Stimulated activated CD8-positive, alpha-beta memory T cell treated with anti-CD3 and anti-CD28 coated beads, Interleukin-2, amount 100 ng/mL, for 1 hour (primary cell): ENCODE measurements around the gene SSB.
A peak's percentile ranks its signal among the peaks of the same experiment; 100 is the strongest.
"Not testable (repeated sequence)": the region's sequence is repeated elsewhere in the genome, so short reads cannot be mapped to it uniquely, and the experiment has no call there.

Experiments used
- DNase-seq, 2 donors: peaks; one replicate each; pipeline ENCODE4 v3.0.0-alpha.2; 2020; ENCODE audit warnings: low read depth in 2 of 2

The SSB gene

DNA sequence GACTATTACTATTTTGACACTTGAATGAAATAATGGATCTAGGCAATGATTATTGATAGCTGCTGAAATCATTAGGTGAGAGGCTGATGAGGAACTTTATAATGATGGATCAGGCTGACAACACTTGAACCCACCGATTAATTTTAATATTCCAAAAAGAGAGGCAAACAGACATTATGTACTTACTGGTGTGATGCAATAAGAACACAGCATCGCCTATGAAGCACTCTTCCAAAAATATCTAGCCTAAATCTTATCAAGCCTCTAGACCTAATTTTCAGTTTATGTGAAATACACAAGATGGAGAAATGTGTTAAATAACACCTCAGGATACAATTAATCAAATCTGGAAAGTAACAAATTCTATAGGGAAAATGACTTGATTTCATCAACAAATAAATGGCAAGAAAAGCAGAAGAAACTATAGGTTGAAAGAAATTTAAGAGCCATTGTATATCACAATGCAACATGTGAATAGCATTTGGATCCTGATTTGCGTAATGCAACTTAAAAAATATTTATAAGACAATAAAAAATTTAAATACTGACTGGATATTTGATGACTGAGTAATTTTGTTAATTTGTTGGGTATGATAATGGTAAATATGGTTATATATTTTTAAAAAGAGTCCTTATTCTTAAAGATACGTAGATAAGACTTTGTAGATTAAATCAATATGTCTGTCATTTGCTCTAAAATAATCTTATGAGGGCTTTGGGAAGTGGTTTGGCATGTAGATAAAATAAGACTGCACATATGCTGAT, 17.2 kb upstream of the SSB start:
- no peak for DNase-seq

DNA sequence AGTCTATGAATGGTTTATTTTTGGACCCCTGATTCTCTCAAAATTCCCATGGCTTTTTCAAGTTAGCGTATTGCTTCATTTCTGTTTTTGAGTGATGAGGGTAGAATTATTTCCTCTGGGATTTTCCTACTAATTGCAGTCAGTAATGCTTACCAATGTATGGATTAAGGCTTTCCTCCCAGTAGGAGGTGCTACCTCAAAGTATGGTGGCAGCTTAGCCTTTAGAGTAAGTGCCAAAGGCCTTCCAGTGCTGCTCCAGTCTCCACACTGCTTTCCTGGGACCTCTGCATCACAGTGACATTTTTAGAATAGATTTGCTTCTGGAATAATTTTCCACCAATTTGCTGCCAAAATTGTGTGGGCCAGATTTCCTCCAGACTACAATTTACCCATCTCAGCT, 16.2 kb upstream of the SSB start:
- no peak for DNase-seq

DNA sequence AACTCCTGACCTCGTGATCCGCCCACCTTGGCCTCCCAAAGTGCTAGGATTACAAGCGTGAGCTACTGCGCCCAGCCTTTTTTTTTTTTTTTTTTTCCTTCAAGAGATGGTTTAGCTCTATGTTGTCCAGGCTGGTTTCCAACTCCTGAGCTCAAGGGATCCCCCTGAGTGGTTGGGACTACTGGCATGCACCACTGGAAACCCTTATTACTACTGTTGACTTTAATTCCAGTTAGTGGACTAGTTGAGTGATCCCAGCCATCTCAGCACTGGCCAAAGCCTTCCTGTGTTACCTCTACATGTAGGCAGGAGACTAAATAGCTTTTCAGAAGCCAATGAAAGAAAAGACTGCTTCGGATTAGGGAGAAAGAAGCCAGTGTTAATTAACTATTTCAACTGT, 8.1 kb upstream of the SSB start:
- no peak for DNase-seq

DNA sequence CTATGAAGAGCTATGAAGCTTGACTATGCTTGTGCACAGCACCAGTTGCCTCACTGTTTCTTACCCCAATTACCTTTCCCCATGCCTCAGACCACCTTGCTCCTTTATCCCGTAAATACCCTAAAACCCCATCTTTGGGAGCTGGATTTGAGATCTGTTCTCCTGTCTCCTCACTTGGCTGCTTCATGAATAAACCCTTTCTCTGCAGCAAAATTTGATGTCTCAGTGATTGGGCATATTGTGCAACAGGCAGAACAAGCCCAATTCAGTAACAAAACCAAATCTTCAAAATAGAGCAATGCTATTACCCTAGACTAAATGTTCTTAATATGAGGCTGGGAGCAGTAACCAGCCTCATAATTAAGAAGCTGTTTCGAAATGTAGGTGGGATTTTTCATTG, 3.5 kb upstream of the SSB start:
- DNase-seq, result no peak

DNA sequence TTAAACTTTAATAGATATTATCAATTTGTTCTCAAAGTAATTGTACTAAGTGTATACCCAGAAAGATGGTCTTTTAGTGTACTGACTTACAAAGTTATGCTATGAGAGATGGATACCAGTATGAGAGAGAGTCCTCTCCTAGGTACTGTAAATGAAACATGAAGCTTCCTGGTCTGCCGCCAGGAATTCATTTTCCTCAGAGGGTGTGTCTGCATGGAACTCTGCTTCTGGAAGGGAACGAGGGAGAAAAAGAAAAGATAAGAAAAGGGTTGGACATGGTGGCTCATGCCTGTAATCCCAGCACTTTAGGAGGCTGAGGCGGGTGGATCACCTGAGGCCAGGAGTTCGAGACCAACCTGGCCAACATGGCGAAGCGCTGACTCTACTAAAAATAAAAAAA, 2.2 kb upstream of the SSB start:
- no peak for DNase-seq

DNA sequence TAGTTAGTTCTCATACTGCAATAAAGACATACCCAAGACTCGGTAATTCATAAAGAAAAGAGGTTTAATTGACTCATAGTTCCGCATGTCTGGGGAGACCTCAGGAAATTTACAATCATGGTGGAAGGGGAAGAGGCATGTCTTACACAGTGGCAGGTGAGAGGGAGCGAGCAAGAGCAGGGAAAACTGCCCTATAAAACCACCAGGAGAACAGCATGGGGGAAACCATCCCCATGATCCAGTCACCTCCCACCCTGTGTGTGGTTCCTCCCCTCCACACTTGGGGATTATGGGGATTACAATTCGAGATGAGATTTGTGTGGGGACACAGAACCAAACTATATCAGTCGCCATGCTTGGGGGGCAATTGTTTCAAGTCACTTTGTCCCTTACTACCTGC, 1.1 kb upstream of the SSB start:
- DNase-seq, result no peak

DNA sequence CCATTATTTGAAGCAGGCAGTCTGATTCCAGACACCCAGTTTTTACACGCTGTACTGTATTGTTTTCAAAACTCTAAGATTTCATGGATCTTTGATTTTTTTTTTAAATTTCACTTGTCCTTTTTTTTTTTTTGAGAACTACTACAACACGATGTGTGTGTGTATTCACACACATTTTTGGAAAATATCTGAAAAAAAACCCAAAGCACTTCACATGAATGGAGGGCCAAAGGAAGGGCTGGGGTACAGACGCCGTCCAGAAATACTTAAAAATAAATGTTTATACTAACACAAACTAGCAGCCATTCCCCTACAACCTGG, 314 bp upstream of the SSB start:
- DNase-seq, result no peak

DNA sequence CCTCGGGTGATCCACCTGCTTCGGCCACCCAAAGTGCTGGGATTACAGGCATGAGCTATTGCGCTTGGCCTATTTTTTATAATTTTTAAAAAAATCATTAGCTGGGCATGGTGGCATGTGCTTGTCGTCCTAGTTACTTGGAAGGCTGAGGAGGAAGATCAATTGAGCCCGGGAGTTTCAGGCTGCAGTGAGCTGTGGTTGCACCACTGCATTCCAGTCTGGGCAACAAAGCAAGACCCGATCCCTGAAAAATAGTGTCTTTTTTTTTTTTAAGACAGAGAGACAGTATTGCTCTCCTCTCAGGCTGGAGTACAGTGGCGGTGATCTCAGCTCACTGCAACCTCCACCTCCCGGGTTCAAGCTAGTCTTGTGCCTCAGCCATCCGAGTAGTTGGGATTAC, 4.8 kb downstream of the SSB start:
- DNase-seq, result no peak

DNA sequence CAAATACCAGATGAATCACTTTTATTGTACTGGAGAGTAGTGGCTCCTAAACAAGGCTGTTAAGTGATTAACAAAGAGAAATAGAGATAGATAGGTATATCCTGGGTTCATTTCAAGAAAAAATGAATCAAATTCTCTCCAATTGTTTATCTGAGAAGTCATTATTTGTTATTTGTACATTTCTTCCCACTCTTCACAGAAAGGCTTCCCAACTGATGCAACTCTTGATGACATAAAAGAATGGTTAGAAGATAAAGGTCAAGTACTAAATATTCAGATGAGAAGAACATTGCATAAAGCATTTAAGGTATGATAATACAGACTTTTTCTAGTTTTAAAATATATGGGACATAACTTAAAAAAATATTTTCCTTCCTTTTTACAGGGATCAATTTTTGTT, 7.9 kb downstream of the SSB start:
- no peak for DNase-seq

DNA sequence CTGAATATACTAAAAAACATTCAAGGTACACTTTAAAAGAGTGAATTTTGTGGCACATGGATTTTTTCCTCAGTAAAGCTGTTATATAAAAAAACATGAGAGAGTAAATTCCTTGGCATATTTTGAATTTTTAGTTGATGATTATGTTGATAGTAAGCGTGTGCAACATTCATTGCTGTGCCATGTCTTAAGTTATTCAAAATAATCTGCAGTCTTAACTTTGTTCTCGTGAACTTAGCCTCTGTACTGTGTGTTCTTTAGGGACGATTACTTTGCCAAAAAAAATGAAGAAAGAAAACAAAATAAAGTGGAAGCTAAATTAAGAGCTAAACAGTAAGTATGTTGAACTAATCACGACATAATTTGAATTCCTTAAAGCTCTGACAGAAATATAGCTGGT, 9.6 kb downstream of the SSB start:
- DNase-seq, result no peak

DNA sequence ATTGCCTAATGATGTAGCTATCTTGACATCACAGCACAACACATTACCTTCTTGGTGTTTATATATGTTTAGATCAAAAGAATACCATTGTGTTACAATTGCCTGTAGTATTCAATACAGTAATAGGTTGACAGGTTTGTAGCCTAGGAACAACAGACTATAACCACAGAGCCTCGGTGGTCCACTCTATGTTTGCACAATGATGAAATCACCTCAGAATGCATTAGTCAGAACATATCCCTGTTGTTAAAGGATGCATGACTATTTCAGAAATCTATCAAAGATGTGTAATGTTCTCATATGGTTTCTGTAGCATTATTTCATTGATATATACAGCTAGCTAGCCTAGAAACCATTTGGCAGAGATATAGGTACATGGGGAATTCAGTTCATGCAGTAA, 17.2 kb downstream of the SSB start:
- DNase-seq, result no peak

DNA sequence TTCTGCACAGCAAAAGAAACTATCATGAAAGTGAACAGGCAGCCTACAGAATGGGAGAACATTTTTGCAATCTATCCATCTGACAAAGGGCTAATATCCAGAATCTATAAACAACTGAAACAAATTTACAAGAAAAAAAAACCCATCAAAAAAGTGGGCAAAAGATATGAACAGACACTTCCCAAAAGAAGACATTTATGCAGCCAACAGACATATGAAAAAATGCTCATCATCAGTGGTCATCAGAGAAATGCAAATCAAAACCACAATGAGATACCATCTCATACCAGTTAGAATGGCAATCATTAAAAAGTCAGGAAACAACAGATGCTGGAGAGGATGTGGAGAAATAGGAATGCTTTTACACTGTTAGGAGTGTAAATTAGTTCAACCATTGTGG, 18.3 kb downstream of the SSB start:
- not testable (repeated sequence) for DNase-seq

DNA sequence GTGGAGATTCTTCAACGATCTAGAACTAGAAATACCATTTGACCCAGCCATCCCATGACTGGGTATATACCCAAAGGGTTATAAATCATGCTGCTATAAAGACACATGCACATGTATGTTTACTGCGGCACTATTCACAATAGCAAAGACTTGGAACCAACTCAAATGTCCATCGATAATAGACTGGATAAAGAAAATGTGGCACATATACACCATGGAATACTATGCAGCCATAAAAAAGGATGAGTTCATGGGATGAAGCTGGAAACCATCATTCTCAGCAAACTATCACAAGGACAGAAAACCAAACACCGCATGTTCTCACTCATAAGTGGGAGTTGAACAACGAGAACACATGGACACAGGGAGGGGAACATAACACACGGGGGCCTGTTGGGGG, 18.7 kb downstream of the SSB start:
- DNase-seq, result not testable (repeated sequence)

DNA sequence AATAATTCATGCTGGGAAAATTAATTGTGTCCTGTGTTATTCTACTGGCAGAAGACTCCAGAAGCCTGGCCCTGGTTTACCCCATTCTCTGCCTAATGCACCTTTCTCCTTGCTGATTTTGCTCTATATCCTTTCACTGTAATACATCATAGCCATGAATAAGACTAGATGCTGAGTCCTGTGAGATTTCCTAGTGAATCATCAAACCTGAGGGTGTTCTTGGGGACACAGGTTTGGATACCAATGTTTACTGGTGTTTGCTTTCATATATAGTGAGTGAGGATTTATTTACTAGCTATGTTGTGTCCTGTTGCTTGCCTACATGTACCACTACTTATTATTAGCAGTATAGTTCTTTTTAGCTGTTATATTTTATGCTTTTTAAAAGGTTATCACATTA, 19.6 kb downstream of the SSB start:
- DNase-seq, result no peak

DNA sequence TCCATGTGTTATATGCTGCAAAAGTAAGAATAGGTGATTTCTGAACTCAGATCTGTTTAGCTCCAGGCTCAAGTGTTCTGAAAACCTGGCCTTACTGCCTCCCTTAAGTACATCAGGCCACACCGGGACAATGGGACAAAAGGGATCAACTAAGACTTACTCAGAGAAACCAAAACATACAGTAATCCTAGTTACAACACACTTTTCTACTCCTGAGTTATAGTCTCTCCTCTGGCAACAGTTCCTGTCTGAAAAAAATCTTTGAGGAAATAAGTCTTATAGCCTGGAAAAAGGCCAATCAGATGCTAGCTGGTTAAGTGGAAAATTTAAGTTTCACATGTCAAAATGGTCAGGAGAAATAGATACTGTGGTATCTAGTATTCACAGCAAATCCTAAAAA, 20.4 kb downstream of the SSB start:
- DNase-seq, result no peak

DNA sequence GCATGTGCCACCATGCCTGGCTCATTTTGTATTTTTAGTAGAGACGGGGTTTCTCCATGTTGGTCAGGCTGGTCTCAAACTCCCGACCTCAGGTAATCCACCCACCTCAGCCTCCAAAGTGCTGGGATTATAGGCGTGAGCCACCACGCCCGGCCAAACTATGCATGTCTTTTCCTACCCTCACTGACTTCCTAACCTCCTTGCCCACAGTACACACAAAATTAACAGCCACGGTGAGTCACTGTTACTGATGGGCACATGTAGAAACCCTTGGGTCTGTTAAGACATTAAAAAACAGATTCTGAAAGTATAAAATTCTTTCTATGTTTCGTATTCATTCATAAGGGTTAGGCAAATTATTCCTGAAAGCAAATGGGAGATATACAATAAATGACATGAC, 21.4 kb downstream of the SSB start:
- DNase-seq, result not testable (repeated sequence)

DNA sequence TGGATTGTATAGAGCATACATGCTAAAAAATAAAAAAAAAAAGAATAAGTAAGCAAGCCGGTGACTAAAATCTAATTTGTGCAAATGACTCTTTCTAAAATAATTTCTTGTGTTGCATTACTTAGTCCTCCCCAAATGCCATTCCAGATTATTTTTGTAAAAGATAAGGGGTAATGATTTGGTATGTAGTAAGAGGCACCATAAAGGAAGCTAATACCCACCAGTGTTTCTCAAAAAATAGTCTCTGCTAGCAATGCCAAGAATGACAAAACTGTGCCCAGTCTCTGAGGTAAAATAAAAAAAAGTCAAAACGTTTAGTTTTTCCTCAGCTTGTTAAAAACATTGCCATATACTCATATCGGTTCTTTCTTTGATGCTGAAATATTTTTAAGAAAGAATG, 23.4 kb downstream of the SSB start:
- no peak for DNase-seq

DNA sequence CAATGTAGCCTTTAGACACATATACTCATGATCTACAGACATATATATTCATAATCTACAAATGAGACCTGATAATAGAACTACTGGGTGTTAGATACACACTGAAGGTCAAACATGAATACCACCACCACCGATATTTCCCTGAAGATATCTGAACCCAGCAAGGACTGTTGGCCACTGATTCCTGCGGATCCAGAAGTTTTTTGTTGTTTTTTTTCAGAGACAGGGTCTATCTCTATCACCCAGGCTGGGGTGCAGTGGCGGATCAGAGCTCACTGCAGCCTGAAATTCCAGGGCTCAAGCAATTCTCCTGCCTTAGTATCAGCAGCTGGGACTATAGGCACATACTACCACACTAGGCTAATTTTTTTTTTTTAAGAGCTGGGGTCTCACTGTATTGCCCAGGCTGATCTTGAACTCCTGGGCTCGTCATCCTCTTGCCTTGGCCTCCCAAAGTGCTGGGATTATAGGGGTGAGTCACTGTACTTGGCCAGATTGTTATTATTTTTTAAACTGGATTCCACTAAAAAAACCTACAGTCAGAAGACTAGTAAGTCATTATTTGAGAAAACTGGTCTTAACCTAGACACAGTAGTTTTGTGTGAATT, 24.2 kb downstream of the SSB start:
- DNase-seq, result no peak

DNA sequence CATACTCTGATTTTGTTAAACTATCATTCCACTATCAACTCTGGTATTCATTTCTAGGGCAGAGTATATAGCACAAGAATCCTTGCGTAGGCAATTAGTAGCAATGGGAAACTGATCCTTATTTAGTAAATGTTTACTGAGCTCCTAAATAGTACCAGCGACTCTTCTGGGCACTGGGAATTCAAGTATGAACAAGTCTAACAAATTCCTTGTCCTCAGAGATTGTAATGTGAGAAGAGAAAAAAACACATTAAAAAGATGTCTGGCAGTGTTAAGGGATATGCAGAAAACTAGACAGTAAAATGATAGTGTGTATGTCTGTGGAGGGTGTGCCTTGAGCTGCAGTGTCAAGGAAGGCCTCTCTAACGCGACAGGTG, 25.3 kb downstream of the SSB start:
- no peak for DNase-seq

DNA sequence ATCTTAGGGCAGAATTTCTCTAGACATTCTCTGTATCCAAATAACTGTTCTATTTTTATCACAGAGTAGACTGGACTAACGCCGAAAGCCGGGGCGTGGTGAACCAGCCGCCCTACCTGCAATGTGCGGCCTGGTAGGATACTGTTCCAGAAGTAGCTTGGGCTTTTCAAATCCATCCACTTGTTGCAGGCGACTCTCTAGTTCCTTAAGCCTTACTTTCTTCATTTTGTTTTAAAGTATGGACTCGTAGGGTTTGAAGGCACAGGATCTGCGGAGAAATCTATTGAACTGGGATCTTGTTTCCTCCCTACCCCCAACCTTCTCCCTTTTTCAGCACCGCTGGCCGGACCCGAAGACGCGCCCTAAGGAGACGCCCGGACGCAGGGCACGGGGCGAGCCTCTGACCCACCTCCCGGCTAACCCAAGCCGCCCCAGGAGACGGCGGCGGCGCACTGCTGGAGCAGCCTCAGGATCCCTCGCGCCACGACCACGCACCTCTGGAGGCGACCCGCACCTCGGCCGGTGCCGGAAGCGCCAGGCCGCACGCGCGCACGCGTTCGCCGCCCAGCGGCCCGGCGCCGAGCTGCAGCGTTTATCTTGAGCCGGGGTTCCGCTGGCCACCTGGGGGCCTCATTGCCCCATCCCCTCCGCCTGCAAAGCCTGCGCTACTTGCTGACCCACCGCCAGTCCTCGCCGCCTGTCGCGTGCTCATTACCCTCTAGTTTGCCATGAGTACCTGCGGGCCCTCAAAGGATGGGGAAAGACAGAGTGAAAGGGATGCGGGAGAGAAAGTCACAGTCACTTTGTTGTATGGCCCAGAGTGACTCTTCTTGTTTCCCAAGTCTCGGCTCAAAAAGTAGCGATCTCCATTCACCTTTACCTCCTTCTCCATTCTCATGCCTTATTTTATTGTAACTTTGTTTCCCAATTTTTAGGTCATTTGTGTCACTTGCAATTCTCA, 26.0 kb downstream of the SSB start, which contains the start of gene METTL5:
Gene METTL5, minus strand, starts transcription at position 533 of the 961 bp plus-strand sequence. Its CDS starts 308 bp downstream, at position 225.
- DNase-seq, result peak; percentile 57 to 58

DNA sequence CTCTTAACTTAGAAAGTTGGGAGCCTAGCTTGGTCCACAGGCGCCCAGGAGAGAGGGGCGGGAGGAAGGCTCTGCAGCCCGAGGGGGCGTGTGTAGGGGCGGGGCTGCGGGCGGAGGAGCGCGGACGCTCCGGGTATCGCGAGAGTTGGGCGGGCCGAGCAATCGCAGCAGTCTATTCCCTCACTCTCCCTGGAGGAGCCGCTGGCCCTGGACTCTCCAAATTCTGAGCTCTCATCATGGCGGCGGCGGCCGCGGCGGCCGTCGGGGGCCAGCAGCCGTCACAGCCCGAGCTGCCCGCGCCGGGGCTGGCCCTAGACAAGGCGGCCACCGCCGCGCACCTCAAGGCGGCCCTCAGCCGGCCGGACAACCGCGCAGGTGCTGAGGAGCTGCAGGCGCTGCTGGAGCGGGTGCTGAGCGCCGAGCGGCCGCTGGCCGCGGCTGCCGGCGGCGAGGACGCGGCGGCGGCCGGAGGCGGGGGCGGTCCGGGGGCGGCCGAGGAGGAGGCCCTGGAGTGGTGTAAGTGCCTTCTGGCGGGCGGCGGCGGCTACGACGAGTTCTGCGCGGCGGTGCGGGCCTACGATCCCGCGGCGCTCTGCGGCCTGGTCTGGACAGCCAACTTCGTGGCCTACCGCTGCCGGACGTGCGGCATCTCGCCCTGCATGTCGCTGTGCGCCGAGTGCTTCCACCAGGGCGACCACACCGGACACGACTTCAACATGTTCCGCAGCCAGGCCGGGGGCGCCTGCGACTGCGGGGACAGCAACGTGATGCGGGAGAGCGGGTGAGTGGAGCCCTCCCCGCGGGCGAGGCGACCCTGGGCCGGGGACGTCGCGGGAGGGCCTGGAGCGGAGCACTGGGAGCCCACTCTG, 28.8 kb downstream of the SSB start, which contains the start of gene UBR3:
Gene UBR3, plus strand, starts transcription at position 183 of the 869 bp plus-strand sequence. Its CDS starts 54 bp downstream, at position 237.
- DNase-seq, result peak; percentile 80 to 81
